Liver (tissue), 9 donors: ENCODE measurements around the gene CMTM7. TPM values are rescaled to one million over a fixed set of nuclear protein-coding genes. Genes with fewer than 3 reads are reported as not detected.

Source experiments
- DNase-seq: peaks from one replicate; pipeline ENCODE4 v3.0.0-alpha.2; 2017; ENCODE audit warnings: low spot score
- H3K27ac ChIP-seq, 2 donors: one replicate each; pipeline ENCODE4 v1.7.0; 2013; ENCODE audit warnings: inconsistent platforms in 2 of 2, low read length in 2 of 2, control low read depth in 1 of 2, low read depth in 1 of 2, mild to moderate bottlenecking in 1 of 2
- H3K27me3 ChIP-seq, 4 donors: one replicate each; pipeline versions ENCODE4 v1.6.1 to v1.7.0; 2013; ENCODE audit warnings: low read length in 3 of 4, inconsistent platforms in 1 of 4, mild to moderate bottlenecking in 1 of 4, moderate library complexity in 1 of 4; ENCODE audit not compliant: control insufficient read depth in 4 of 4, insufficient read depth in 4 of 4
- H3K36me3 ChIP-seq, 4 donors: one replicate each; pipeline versions ENCODE4 v1.6.1 to v1.7.0; 2013; ENCODE audit warnings: low read length in 3 of 4, mild to moderate bottlenecking in 3 of 4, low read depth in 1 of 4, moderate library complexity in 1 of 4; ENCODE audit not compliant: control insufficient read depth in 4 of 4, insufficient read depth in 3 of 4
- H3K4me1 ChIP-seq, 4 donors: one replicate each; pipeline versions ENCODE4 v1.6.1 to v1.7.0; 2013; ENCODE audit warnings: low read length in 3 of 4, mild to moderate bottlenecking in 3 of 4, moderate library complexity in 1 of 4; ENCODE audit not compliant: control insufficient read depth in 4 of 4, insufficient read depth in 4 of 4
- H3K4me3 ChIP-seq, 3 donors: one replicate each; pipeline versions ENCODE4 v1.6.1 to v1.7.0; 2013; ENCODE audit warnings: low read length in 3 of 3, control low read depth in 1 of 3, low read depth in 1 of 3, mild to moderate bottlenecking in 1 of 3
- H3K9ac ChIP-seq, 2 donors: one replicate each; pipeline ENCODE4 v1.7.0; 2013; ENCODE audit warnings: low read length in 2 of 2, mild to moderate bottlenecking in 2 of 2, moderate library complexity in 2 of 2, control low read depth in 1 of 2, low read depth in 1 of 2
- H3K9me3 ChIP-seq, 4 donors: one replicate each; pipeline versions ENCODE4 v1.6.1 to v1.7.0; 2013; ENCODE audit warnings: low read length in 3 of 4; ENCODE audit not compliant: control insufficient read depth in 4 of 4
- CTCF ChIP-seq: fragments of 150-350 bp; IDR thresholded peaks from 2 replicates; pipeline ENCODE4 v1.5.1; 2017; ENCODE audit warnings: improper control_type of control experiment, low read depth, low read length; ENCODE audit not compliant: missing input control
- EGR1 ChIP-seq, 2 donors: IDR thresholded peaks; 2 replicates each; pipeline ENCODE4 v1.6.1; 2016 to 2018; ENCODE audit warnings: antibody characterized with exemption in 2 of 2, low read depth in 2 of 2
- FOXA1 ChIP-seq: IDR thresholded peaks from 2 replicates; pipeline ENCODE4 v1.6.1; 2016; ENCODE audit warnings: antibody characterized with exemption
- FOXA2 ChIP-seq: IDR thresholded peaks from 2 replicates; pipeline ENCODE4 v1.6.1; 2016; ENCODE audit warnings: antibody characterized with exemption
- GABPA ChIP-seq, 2 donors: IDR thresholded peaks in 1 of 2; conservative IDR thresholded peaks in 1 of 2; 2 replicates each; pipeline ENCODE4 v1.6.1; 2016; ENCODE audit warnings: antibody characterized with exemption in 2 of 2, mild to moderate bottlenecking in 1 of 2, moderate library complexity in 1 of 2
- HNF4A ChIP-seq, 2 donors: conservative IDR thresholded peaks; 2 replicates each; pipeline ENCODE4 v1.6.1; 2016; ENCODE audit warnings: antibody characterized with exemption in 2 of 2, mild to moderate bottlenecking in 2 of 2
- HNF4G ChIP-seq: IDR thresholded peaks from 2 replicates; pipeline ENCODE4 v1.6.1; 2016; ENCODE audit warnings: antibody characterized with exemption
- JUND ChIP-seq, 2 donors: IDR thresholded peaks; 2 replicates each; pipeline ENCODE4 v1.6.1; 2016; ENCODE audit warnings: antibody characterized with exemption in 2 of 2
- MAX ChIP-seq: IDR thresholded peaks from 2 replicates; pipeline ENCODE4 v1.6.1; 2016; ENCODE audit warnings: antibody characterized with exemption
- NR2F2 ChIP-seq: IDR thresholded peaks from 2 replicates; pipeline ENCODE4 v1.6.1; 2016; ENCODE audit warnings: antibody characterized with exemption
- RAD21 ChIP-seq, 2 donors: IDR thresholded peaks; 2 replicates each; pipeline ENCODE4 v1.6.1; 2016; ENCODE audit warnings: antibody characterized with exemption in 2 of 2, mild to moderate bottlenecking in 2 of 2
- REST ChIP-seq: IDR thresholded peaks from 2 replicates; pipeline ENCODE4 v1.6.1; 2016; ENCODE audit warnings: antibody characterized with exemption, mild to moderate bottlenecking
- RXRA ChIP-seq, 2 donors: IDR thresholded peaks; 2 replicates each; pipeline ENCODE4 v1.6.1; 2017 to 2018; ENCODE audit warnings: antibody characterized with exemption in 2 of 2, mild to moderate bottlenecking in 1 of 2
- SP1 ChIP-seq: IDR thresholded peaks from 2 replicates; pipeline ENCODE4 v1.6.1; 2018; ENCODE audit warnings: antibody characterized with exemption, mild to moderate bottlenecking
- TAF1 ChIP-seq: conservative IDR thresholded peaks from 2 replicates; pipeline ENCODE4 v1.6.1; 2016; ENCODE audit warnings: antibody characterized with exemption, mild to moderate bottlenecking
- YY1 ChIP-seq: IDR thresholded peaks from 2 replicates; pipeline ENCODE4 v1.6.1; 2016; ENCODE audit warnings: antibody characterized with exemption, mild to moderate bottlenecking
- ZBTB33 ChIP-seq: IDR thresholded peaks from 2 replicates; pipeline ENCODE4 v1.6.1; 2016; ENCODE audit warnings: antibody characterized with exemption
- WGBS: extraction: QIAGEN DNeasy Blood & Tissue Kit; methylation state at CpG from one replicate; pipeline ENCODE4 v1.1.7; 2013; 5-methylcytosine and 5-hydroxymethylcytosine counted together
- polyA plus RNA-seq, 2 donors: library from polyadenylated mRNA; stranded (reverse) in 1 of 2; unstranded in 1 of 2; fragments of 200-250 nt in 1 of 2; fragments of >200 nt in 1 of 2; fragmentation: Nextera tagmentation in 1 of 2; extraction: Ambion mirVana in 1 of 2; gene quantifications; one replicate each; pipeline versions ENCODE4 v1.2.1 to v1.2.3, GENCODE V29; 2013 to 2015
- total RNA-seq, 2 donors: library from RNA; depleted of rRNA; stranded (reverse); fragments of >200 nt; gene quantifications; one replicate each; pipeline ENCODE4 v1.2.3, GENCODE V29; 2014
- TF ChIP-seq, protein P1 (sequence below): IDR thresholded peaks from 2 replicates; pipeline ENCODE4 v1.6.1; 2016; ENCODE audit warnings: antibody characterized with exemption
- donor health status: healthy.
- donor health status: healthy.
- donor health status: healthy.
- donor health status: healthy.
- donor health status: healthy.

Gene CMTM7
- total and polyA plus RNA-seq, 4 donors = 3.6 to 20.3 (median 4.1) TPM

- H3K9me3 ChIP-seq = no peaks in the 10 kb centered on the region
- no peaks in the 10 kb centered on the region for H3K36me3 ChIP-seq
- H3K9ac ChIP-seq = no peak overlapping the region
- TF ChIP-seq RXRA (IDR thresholded peaks at IDR 0.05) (no peak), SP1 (no peak), HNF4A (conservative IDR thresholded peaks at IDR 0.05) (no peak), NR2F2 (no peak), RAD21 (IDR thresholded peaks at IDR 0.05) (no peak), JUND (IDR thresholded peaks at IDR 0.05) (no peak), ZBTB33 (no peak), GABPA (IDR thresholded peaks at IDR 0.05 in 1 of 2, conservative IDR thresholded peaks at IDR 0.05 in 1 of 2) (no peak), EGR1 (IDR thresholded peaks at IDR 0.05; ENCODE audit: low read depth in 2 of 2) (no peak), FOXA1 (no peak), YY1 (no peak), MAX (no peak), FOXA2 (no peak), REST (no peak), TAF1 (no peak), CTCF (no peak), HNF4G (no peak)
- TF ChIP-seq, protein P1, sequence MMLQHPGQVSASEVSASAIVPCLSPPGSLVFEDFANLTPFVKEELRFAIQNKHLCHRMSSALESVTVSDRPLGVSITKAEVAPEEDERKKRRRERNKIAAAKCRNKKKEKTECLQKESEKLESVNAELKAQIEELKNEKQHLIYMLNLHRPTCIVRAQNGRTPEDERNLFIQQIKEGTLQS = no peak
- 95% methylated on average over 10 of the region's 10 CpGs for WGBS
- no peaks in the 10 kb centered on the region for H3K4me1 ChIP-seq
- H3K27ac ChIP-seq = no peak overlapping the region
- H3K4me3 ChIP-seq = no peak overlapping the region
- H3K27me3 ChIP-seq = no peaks in the 10 kb centered on the region
- DNase-seq = no peak
Observed at GRCh38 chr3:32440611-32441350, 49.1 kb downstream of the CMTM7 start.
